Glomerular visceral epithelial cell (primary cell): ENCODE measurements around the gene C1QTNF8.
"Not testable (repeated sequence)": the region's sequence is repeated elsewhere in the genome, so short reads cannot be mapped to it uniquely, and the experiment has no call there.

ENCODE experiments used
- DNase-seq: peaks from one replicate; pipeline ENCODE4 v3.0.0-alpha.2; 2016; ENCODE audit errors: extremely low spot score

The C1QTNF8 gene

GRCh38 chr16:1094124-1094479 is 1.9 kb downstream of the C1QTNF8 start:
- DNase-seq = no peak

- DNase-seq = peak; percentile 13
Measured at GRCh38 chr16:1093284-1094123, 2.5 kb downstream of the C1QTNF8 start.

GRCh38 chr16:1092685-1093283 is 3.3 kb downstream of the C1QTNF8 start:
- not testable (repeated sequence) for DNase-seq

GRCh38 chr16:1091992-1092552 is 4.0 kb downstream of the C1QTNF8 start:
- no peak for DNase-seq

GRCh38 chr16:1090620-1091587 is 5.1 kb downstream of the C1QTNF8 start:
- DNase-seq = no peak

GRCh38 chr16:1089822-1090619 is 6.0 kb downstream of the C1QTNF8 start:
- no peak for DNase-seq

GRCh38 chr16:1089439-1089821 is 6.6 kb downstream of the C1QTNF8 start:
- no peak for DNase-seq

- no peak for DNase-seq
Measured at GRCh38 chr16:1088295-1089170, 7.5 kb downstream of the C1QTNF8 start.

- DNase-seq = not testable (repeated sequence)
Measured at GRCh38 chr16:1086443-1086842, 9.6 kb downstream of the C1QTNF8 start.

GRCh38 chr16:1084971-1085370 is 11.1 kb downstream of the C1QTNF8 start:
- DNase-seq = no peak

GRCh38 chr16:1082952-1083675 is 12.9 kb downstream of the C1QTNF8 start:
- DNase-seq = peak; percentile 30

GRCh38 chr16:1082266-1082951 is 13.6 kb downstream of the C1QTNF8 start:
- peak; percentile 42 for DNase-seq

GRCh38 chr16:1081734-1082265 is 14.2 kb downstream of the C1QTNF8 start:
- DNase-seq = no peak

- no peak for DNase-seq
Measured at GRCh38 chr16:1080801-1081733, 15.0 kb downstream of the C1QTNF8 start.

GRCh38 chr16:1079786-1080525 is 16.1 kb downstream of the C1QTNF8 start:
- no peak for DNase-seq

- DNase-seq = no peak
Measured at GRCh38 chr16:1079341-1079740, 16.7 kb downstream of the C1QTNF8 start.

- peak; percentile 15 for DNase-seq
Measured at GRCh38 chr16:1078579-1079021, 17.4 kb downstream of the C1QTNF8 start.
